DOHH2 (cell line): ENCODE measurements around the gene CHCHD6.

Source experiments
- CTCF ChIP-seq: fragments of 200-600 bp; sonication (generic); IDR thresholded peaks from one replicate; pipeline ENCODE4 v1.5.1; 2014; ENCODE audit warnings: antibody characterized with exemption, mild to moderate bottlenecking, low read depth, low read length; ENCODE audit not compliant: poor library complexity, severe bottlenecking
- EZH2phosphoT487 ChIP-seq: fragments of 200-600 bp; sonication (generic); IDR thresholded peaks from 2 replicates; pipeline ENCODE4 v1.6.1; 2017; ENCODE audit warnings: borderline replicate concordance, mild to moderate bottlenecking, antibody characterized with exemption, low read length, moderate library complexity, mixed read lengths

DNA sequence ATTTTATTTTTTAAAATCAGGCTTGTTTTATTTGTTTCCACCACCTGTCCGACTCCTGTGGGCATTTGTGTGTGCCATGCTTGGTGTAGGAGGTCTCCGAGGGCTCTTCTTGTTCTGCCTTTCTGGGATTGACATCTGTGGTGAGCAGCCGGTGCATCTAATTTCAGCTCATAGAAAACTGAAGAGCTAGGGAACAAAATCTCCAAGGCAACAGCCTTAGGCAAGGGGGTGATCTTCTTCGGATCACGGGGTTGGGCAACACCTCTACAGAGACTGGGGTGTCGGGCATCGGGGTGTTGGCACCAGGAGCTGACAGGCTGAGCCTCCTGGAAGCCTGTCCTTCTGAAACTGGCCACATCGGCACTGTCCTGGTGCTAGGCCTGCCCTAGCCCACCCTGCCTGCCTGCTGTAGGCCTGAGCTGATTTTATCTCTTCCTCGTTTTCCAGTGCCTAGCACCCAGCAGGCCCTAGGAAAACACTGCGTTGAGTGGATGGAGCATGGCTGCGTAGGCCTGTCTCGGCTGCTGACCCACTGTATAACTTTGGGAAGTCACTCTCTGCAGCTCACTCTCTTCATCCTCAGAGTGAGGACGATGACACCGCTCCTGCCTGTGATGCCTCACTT is 10.3 kb downstream of the CHCHD6 start:
- TF ChIP-seq CTCF = no peak
- no peak for TF ChIP-seq EZH2phosphoT487
